ENCODE results near the gene ADAMTS4.

ADAMTS4 gene

DNA sequence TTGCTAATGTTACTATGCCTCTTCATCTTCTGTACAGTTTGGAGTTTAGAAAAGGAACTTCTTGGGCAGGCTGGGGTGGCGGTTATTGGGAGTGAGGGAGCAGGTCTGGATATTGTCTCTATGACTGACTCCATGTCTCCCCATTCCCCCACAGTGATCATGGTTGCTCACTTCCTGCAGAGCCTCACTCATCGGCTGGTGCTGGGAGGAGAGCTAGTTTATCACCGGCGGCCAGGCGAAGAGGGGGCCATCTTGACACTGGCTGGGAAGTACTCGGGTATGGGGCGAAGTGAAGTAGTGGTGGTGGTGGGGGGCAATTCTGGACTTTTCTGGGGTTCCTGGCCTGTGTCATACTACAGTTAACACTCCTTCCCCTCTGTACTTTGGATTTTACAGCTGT lies 29.2 kb upstream of the ADAMTS4 start:
- H3K4me2 ChIP-seq (ENCODE audit: low read length): peak overlapping the region; percentile 81
- peaks cover 11% of the 10 kb centered on the region for H3K79me2 ChIP-seq (ENCODE audit: control insufficient read depth, low read length)
- H3K27me3 ChIP-seq (ENCODE audit: control insufficient read depth, low read length): no peaks in the 10 kb centered on the region
- no peaks in the 10 kb centered on the region for H3K9me3 ChIP-seq (ENCODE audit: control insufficient read depth, insufficient read depth, low read length)
- H3F3A ChIP-seq (ENCODE audit: control insufficient read depth, insufficient read depth): no peaks in the 10 kb centered on the region
- H3K9me2 ChIP-seq (replicated peaks; ENCODE audit: control insufficient read depth, low read length): no peaks in the 10 kb centered on the region
- peaks cover 24% of the 10 kb centered on the region for H3K4me1 ChIP-seq (ENCODE audit: control insufficient read depth, low read length)
- H3K36me3 ChIP-seq (ENCODE audit: control insufficient read depth, low read length): peaks cover 30% of the 10 kb centered on the region
- no peaks in the 10 kb centered on the region for H4K20me1 ChIP-seq (ENCODE audit: control insufficient read depth, insufficient read depth, low read depth, low read length)
- H3K4me3 ChIP-seq (ENCODE audit: low read length): peak overlapping the region; percentile 81
- TF ChIP-seq, protein P1, sequence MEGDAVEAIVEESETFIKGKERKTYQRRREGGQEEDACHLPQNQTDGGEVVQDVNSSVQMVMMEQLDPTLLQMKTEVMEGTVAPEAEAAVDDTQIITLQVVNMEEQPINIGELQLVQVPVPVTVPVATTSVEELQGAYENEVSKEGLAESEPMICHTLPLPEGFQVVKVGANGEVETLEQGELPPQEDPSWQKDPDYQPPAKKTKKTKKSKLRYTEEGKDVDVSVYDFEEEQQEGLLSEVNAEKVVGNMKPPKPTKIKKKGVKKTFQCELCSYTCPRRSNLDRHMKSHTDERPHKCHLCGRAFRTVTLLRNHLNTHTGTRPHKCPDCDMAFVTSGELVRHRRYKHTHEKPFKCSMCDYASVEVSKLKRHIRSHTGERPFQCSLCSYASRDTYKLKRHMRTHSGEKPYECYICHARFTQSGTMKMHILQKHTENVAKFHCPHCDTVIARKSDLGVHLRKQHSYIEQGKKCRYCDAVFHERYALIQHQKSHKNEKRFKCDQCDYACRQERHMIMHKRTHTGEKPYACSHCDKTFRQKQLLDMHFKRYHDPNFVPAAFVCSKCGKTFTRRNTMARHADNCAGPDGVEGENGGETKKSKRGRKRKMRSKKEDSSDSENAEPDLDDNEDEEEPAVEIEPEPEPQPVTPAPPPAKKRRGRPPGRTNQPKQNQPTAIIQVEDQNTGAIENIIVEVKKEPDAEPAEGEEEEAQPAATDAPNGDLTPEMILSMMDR (IDR thresholded peaks at IDR 0.05; ENCODE audit: low read depth, low read length, poor library complexity, severe bottlenecking): no peak
- peak overlapping the region; percentile 38 for H3K27ac ChIP-seq (ENCODE audit: low read depth, low read length)

GRCh38 chr1:161227196-161227871 lies 28.5 kb upstream of the ADAMTS4 start:
- no peaks in the 10 kb centered on the region for H4K20me1 ChIP-seq (ENCODE audit: control insufficient read depth, insufficient read depth, low read depth, low read length)
- H3K27ac ChIP-seq (ENCODE audit: low read depth, low read length): peak overlapping the region; percentile 38
- H3K4me1 ChIP-seq (ENCODE audit: control insufficient read depth, low read length): peaks cover 24% of the 10 kb centered on the region
- no peaks in the 10 kb centered on the region for H3K9me2 ChIP-seq (replicated peaks; ENCODE audit: control insufficient read depth, low read length)
- TF ChIP-seq, protein P1 (IDR thresholded peaks at IDR 0.05; ENCODE audit: low read depth, low read length, poor library complexity, severe bottlenecking): peak; percentile 99
- no peak for TF ChIP-seq EZH2phosphoT487 (IDR thresholded peaks at IDR 0.05; ENCODE audit: borderline replicate concordance, low read length)
- no peaks in the 10 kb centered on the region for H3F3A ChIP-seq (ENCODE audit: control insufficient read depth, insufficient read depth)
- peak overlapping the region; percentile 81 for H3K4me2 ChIP-seq (ENCODE audit: low read length)
- H3K27me3 ChIP-seq (ENCODE audit: control insufficient read depth, low read length): no peaks in the 10 kb centered on the region
- no peaks in the 10 kb centered on the region for H3K9me3 ChIP-seq (ENCODE audit: control insufficient read depth, insufficient read depth, low read length)
- peaks cover 11% of the 10 kb centered on the region for H3K79me2 ChIP-seq (ENCODE audit: control insufficient read depth, low read length)
- H3K4me3 ChIP-seq (ENCODE audit: low read length): peak overlapping the region; percentile 81
- peaks cover 30% of the 10 kb centered on the region for H3K36me3 ChIP-seq (ENCODE audit: control insufficient read depth, low read length)

DNA sequence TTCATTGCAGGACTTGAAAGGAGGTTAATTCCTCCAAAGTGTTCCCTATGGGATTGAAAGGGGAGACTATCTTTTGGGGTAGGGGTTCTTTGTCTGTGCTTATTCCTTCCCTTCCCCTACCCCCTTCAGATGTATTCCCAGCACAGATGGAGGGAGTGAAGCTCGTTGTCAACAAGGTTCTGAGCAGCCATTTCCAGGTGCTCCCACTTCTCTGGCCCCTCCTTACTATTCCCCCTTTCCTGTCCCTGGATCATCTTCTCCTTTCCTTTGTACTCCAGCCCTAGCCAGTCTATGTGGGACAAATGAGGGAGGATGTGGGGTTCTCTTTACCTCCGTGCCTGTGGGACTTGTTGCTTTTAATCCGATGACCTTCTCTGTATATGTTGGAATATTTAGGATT lies 27.9 kb upstream of the ADAMTS4 start:
- Histone ChIP-seq H3K27me3 (ENCODE audit: control insufficient read depth, low read length) (no peaks in the 10 kb centered on the region), H3K9me2 (replicated peaks; ENCODE audit: control insufficient read depth, low read length) (no peaks in the 10 kb centered on the region), H3K79me2 (ENCODE audit: control insufficient read depth, low read length) (peaks cover 11% of the 10 kb centered on the region), H3K4me2 (ENCODE audit: low read length) (peak overlapping the region; percentile 81), H3K4me3 (ENCODE audit: low read length) (peak overlapping the region; percentile 81), H4K20me1 (ENCODE audit: control insufficient read depth, insufficient read depth, low read depth, low read length) (no peaks in the 10 kb centered on the region), H3K36me3 (ENCODE audit: control insufficient read depth, low read length) (peaks cover 30% of the 10 kb centered on the region), H3K4me1 (ENCODE audit: control insufficient read depth, low read length) (peaks cover 24% of the 10 kb centered on the region), H3F3A (ENCODE audit: control insufficient read depth, insufficient read depth) (no peaks in the 10 kb centered on the region), H3K9me3 (ENCODE audit: control insufficient read depth, insufficient read depth, low read length) (no peaks in the 10 kb centered on the region), H3K27ac (ENCODE audit: low read depth, low read length) (peak overlapping the region; percentile 38)
- TF ChIP-seq, protein P1 (IDR thresholded peaks at IDR 0.05; ENCODE audit: low read depth, low read length, poor library complexity, severe bottlenecking): no peak
- no peak for TF ChIP-seq EZH2phosphoT487 (IDR thresholded peaks at IDR 0.05; ENCODE audit: borderline replicate concordance, low read length)

Measured in DOHH2 (cell line).